Ovary (tissue), 9 donors: Measurements from ENCODE around the gene USP19. TPM values are rescaled to one million over a fixed set of nuclear protein-coding genes. Genes with fewer than 3 reads are reported as not detected.

Experiments
- DNase-seq, 5 donors: peaks; one replicate each; pipeline ENCODE4 v3.0.0-alpha.2; 2019 to 2020
- H3K27ac ChIP-seq, 2 donors: fragments of 200-600 bp; one replicate each; pipeline versions ENCODE4 v1.5.1 to v1.8.0; 2019 to 2022
- H3K27me3 ChIP-seq: fragments of 200-600 bp; one replicate; pipeline ENCODE4 v1.8.0; 2022
- H3K36me3 ChIP-seq: fragments of 200-600 bp; sonication (generic); one replicate; pipeline ENCODE4 v1.5.1; 2019
- H3K4me1 ChIP-seq: one replicate; pipeline ENCODE4 v1.8.1; 2013; ENCODE audit warnings: mild to moderate bottlenecking, moderate library complexity; ENCODE audit not compliant: insufficient read depth
- H3K4me3 ChIP-seq: fragments of 200-600 bp; sonication (generic); one replicate; pipeline ENCODE4 v1.5.1; 2017
- H3K9me3 ChIP-seq, 2 donors: fragments of 200-600 bp in 1 of 2; sonication (generic) in 1 of 2; one replicate each; pipeline versions ENCODE4 v1.5.1 to v1.8.1; 2013 to 2019; ENCODE audit warnings: mild to moderate bottlenecking in 1 of 2, moderate library complexity in 1 of 2
- CTCF ChIP-seq, 3 donors: fragments of 450-650 bp in 2 of 3; fragments of 200-600 bp in 1 of 3; IDR thresholded peaks; one replicate each; pipeline versions ENCODE4 v1.5.1 to v1.8.0; 2016 to 2022; ENCODE audit warnings: antibody characterized with exemption in 3 of 3, mild to moderate bottlenecking in 1 of 3
- EP300 ChIP-seq: sonication (generic); formaldehyde crosslinking; IDR thresholded peaks from one replicate; pipeline ENCODE4 v1.6.1; 2017; ENCODE audit warnings: antibody characterized with exemption
- POLR2A ChIP-seq: fragments of 450-650 bp; IDR thresholded peaks from one replicate; pipeline ENCODE4 v1.6.1; 2017; ENCODE audit warnings: antibody characterized with exemption, mild to moderate bottlenecking, moderate library complexity
- WGBS, 3 donors: extraction: QIAGEN DNeasy Blood & Tissue Kit in 1 of 3; methylation state at CpG; one replicate each; pipeline versions ENCODE4 v1.1.5 to v1.1.7; 2013 to 2017; 5-methylcytosine and 5-hydroxymethylcytosine counted together
- intact Hi-C, 4 donors: fragments of 100-400 bp; cut with DNase I; formaldehyde crosslinking; loops; one replicate each; pipeline versions ENCODE4 v1.11.0 to v1.15.1; 2022 to 2023
- polyA plus RNA-seq, 2 donors: library from polyadenylated mRNA; stranded (reverse); fragments of 200-250 nt in 1 of 2; fragments of 350-450 nt in 1 of 2; fragmentation: Illumina TruSeq in 1 of 2; extraction: RNeasy Lipid Tissue Mini Kit (QIAGEN cat#74804) in 1 of 2; gene quantifications; one replicate each; pipeline ENCODE4 v1.2.3, GENCODE V29; 2013 to 2014
- total RNA-seq, 7 donors: library from RNA; depleted of rRNA in 2 of 7; stranded (reverse); fragments of >200 nt in 2 of 7; fragmentation: NEBNext Ultra II Directional in 3 of 7; extraction: Animal tissue kit (Norgen Biotek cat#: 25700) in 3 of 7; gene quantifications; one replicate each; pipeline versions ENCODE4 v1.1.0 to v1.2.4, GENCODE V29; 2016 to 2023
- donor health status: DM: no; HTN: no; CAD: no; lungs with moderate emphysema.
- donor health status: DM: no; HTN: no; CAD: no.
- donor health status: Bipolar disorder and iron deficiency.
- donor health status: DM: yes; HTN: yes; CAD: no.
- donor health status: DM: no; HTN: no; CAD: no.
- donor health status: DM: yes; HTN: yes; CAD: no.

USP19 gene
- total and polyA plus RNA-seq, 9 donors = 21.7 to 71.4 (median 50.8) TPM

DNA sequence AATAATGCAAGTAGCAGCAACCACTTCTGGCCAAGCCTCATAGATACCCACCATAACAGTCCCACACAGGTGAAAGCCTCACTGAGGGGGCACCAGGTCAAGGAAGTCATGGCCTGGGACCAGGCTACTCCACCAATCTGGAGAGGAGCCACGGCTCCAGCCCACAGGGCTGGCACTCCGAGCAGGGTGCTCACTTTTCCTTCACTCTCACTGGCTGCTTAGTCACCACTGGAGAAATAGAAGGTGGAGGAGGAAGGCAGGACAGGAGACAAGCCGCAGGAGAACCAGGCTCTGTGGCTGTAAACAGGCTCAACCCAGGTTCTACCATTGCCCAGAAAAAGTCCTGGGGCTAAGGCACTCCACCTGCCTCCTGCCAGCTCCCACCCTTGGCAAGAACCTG lies 1.2 kb downstream of the USP19 start:
- Histone ChIP-seq H3K36me3 (no peaks in the 10 kb centered on the region), H3K27me3 (no peaks in the 10 kb centered on the region), H3K4me1 (peaks cover 7% of the 10 kb centered on the region), H3K9me3 (no peaks in the 10 kb centered on the region), H3K27ac (peak overlapping the region in 1 of 2 donors; percentile 83), H3K4me3 (no peak overlapping the region)
- WGBS, 3 donors = 49 to 55% (median 52%) methylated on average over 3 of the region's 3 CpGs
- DNase-seq = no peak
- intact Hi-C loops = loop anchor here in 1 of 4 donors (10.0 kb wide), 1 partner anchor 315 kb away; no protein-coding TSS in a partner anchor
- no peak for TF ChIP-seq EP300
- no peak for TF ChIP-seq CTCF (IDR thresholded peaks at IDR 0.05)
- TF ChIP-seq POLR2A = no peak

GRCh38 chr3:49119036-49119435 lies 1.6 kb downstream of the USP19 start:
- peak in 4 of 5 donors; percentile 49 to 80 (median 60) for DNase-seq
- Histone ChIP-seq H3K4me1 (peaks cover 7% of the 10 kb centered on the region), H3K9me3 (no peaks in the 10 kb centered on the region), H3K36me3 (no peaks in the 10 kb centered on the region), H3K27ac (no peak overlapping the region), H3K4me3 (no peak overlapping the region), H3K27me3 (no peaks in the 10 kb centered on the region)
- intact Hi-C loops = loop anchor here in 1 of 4 donors (10.0 kb wide), 1 partner anchor 316 kb away; no protein-coding TSS in a partner anchor
- WGBS, 3 donors = 32 to 37% (median 32%) methylated on average over 8 to 10 of the region's 10 CpGs
- TF ChIP-seq CTCF (IDR thresholded peaks at IDR 0.05) (no peak), EP300 (no peak), POLR2A (no peak)

DNA sequence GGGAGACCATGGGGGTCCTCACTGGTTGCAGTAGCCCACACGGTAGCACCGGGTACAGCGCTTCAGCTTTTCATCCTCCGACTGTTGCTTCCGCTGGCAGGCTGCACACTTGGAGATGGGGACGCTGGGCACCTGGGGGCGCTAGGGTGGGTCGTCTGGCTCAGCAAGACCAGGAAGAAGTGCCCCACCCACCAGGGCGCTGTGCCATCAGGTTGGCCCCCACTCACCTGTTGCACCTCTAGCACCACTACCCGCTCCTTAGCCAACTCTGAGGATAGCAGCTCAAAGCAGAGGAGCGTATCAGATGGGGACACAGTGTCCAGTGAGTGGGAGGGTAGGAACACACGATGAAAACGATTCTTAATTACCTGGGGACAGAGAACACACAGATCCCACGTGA lies 8.4 kb downstream of the USP19 start:
- 76 to 87% (median 78%) methylated on average over 14 of the region's 14 CpGs for WGBS, 3 donors
- H3K27me3 ChIP-seq = no peaks in the 10 kb centered on the region
- no peak overlapping the region for H3K27ac ChIP-seq
- no peaks in the 10 kb centered on the region for H3K36me3 ChIP-seq
- H3K4me1 ChIP-seq = no peaks in the 10 kb centered on the region
- H3K9me3 ChIP-seq = no peaks in the 10 kb centered on the region
- intact Hi-C loops = loop anchor here in 1 of 4 donors (10.0 kb wide), 1 partner anchor 323 kb away; no protein-coding TSS in a partner anchor
- no peak for TF ChIP-seq EP300
- TF ChIP-seq CTCF (IDR thresholded peaks at IDR 0.05) = no peak
- TF ChIP-seq POLR2A = no peak
- no peak overlapping the region for H3K4me3 ChIP-seq
- no peak for DNase-seq

DNA sequence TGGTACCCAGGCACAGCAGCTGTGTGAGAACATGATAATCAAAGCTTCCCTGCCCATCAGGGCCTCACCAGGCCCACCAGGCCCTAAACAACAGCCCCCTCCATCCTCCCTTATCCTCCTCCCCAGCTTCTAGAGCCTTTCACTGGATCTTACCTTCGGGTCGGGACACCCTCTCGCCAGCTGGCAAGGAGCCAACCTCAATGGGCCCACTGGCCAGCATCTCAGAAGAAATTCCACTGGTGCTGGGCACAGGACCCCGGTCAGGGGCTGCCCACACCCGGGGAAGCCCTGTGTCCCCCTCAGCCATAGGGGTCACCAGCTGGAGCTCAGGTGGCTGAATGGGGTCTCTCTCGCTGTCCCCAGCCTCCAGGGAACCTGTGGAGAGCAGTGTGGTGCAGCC lies 9.3 kb downstream of the USP19 start:
- intact Hi-C loops = loop anchor here in 1 of 4 donors (10.0 kb wide), 1 partner anchor 323 kb away; no protein-coding TSS in a partner anchor
- Histone ChIP-seq H3K4me1 (no peaks in the 10 kb centered on the region), H3K4me3 (no peak overlapping the region), H3K27ac (no peak overlapping the region), H3K36me3 (no peaks in the 10 kb centered on the region), H3K27me3 (no peaks in the 10 kb centered on the region), H3K9me3 (no peaks in the 10 kb centered on the region)
- 58 to 67% (median 61%) methylated on average over 6 of the region's 6 CpGs for WGBS, 3 donors
- no peak for DNase-seq
- TF ChIP-seq POLR2A (no peak), EP300 (no peak), CTCF (IDR thresholded peaks at IDR 0.05) (no peak)
